DOHH2 (cell line): ENCODE measurements around the gene IFI27L1.

Source experiments
- H3F3A ChIP-seq: fragments of 200-600 bp; sonication (generic), shearing (Covaris generic); 2 replicates; pipeline ENCODE4 v1.6.0; 2016; ENCODE audit warnings: antibody characterized with exemption, mild to moderate bottlenecking; ENCODE audit not compliant: control insufficient read depth, insufficient read depth
- H3K27ac ChIP-seq: fragments of 200-600 bp; sonication (generic); 2 replicates; pipeline ENCODE4 v1.5.1; 2014; ENCODE audit warnings: low read depth, mild to moderate bottlenecking, low read length, moderate library complexity
- H3K27me3 ChIP-seq: fragments of 200-600 bp; sonication (generic); 2 replicates; pipeline ENCODE4 v1.6.1; 2014; ENCODE audit warnings: mild to moderate bottlenecking, low read length, mixed read lengths; ENCODE audit not compliant: control insufficient read depth
- H3K36me3 ChIP-seq: fragments of 200-600 bp; sonication (generic); 2 replicates; pipeline ENCODE4 v1.6.1; 2014; ENCODE audit warnings: mild to moderate bottlenecking, low read length, moderate library complexity, mixed read lengths; ENCODE audit not compliant: control insufficient read depth
- H3K4me1 ChIP-seq: fragments of 200-600 bp; sonication (generic); 2 replicates; pipeline ENCODE4 v1.6.1; 2014; ENCODE audit warnings: mild to moderate bottlenecking, low read length, mixed read lengths; ENCODE audit not compliant: control insufficient read depth
- H3K4me2 ChIP-seq: fragments of 200-600 bp; sonication (generic); 2 replicates; pipeline ENCODE4 v1.6.0; 2014; ENCODE audit warnings: mild to moderate bottlenecking, low read length, moderate library complexity
- H3K4me3 ChIP-seq: fragments of 200-600 bp; sonication (generic); 2 replicates; pipeline ENCODE4 v1.5.1; 2014; ENCODE audit warnings: mild to moderate bottlenecking, low read length, mixed read lengths
- H3K79me2 ChIP-seq: fragments of 200-600 bp; sonication (generic); 2 replicates; pipeline ENCODE4 v1.6.1; 2014; ENCODE audit warnings: mild to moderate bottlenecking, low read length, mixed read lengths; ENCODE audit not compliant: control insufficient read depth
- H3K9me2 ChIP-seq: fragments of 200-600 bp; sonication (generic); replicated peaks from 2 replicates; pipeline ENCODE4 v1.6.1; 2014; ENCODE audit warnings: mild to moderate bottlenecking, low read length, mixed read lengths; ENCODE audit not compliant: control insufficient read depth
- H3K9me3 ChIP-seq: fragments of 200-600 bp; sonication (generic); 2 replicates; pipeline ENCODE4 v1.6.1; 2014; ENCODE audit warnings: antibody characterized with exemption, low read length, mixed read lengths; ENCODE audit not compliant: control insufficient read depth, insufficient read depth
- H4K20me1 ChIP-seq: fragments of 200-600 bp; sonication (generic); 2 replicates; pipeline ENCODE4 v1.6.0; 2014; ENCODE audit warnings: low read depth, mild to moderate bottlenecking, antibody characterized with exemption, low read length, moderate library complexity; ENCODE audit not compliant: control insufficient read depth, insufficient read depth
- EZH2phosphoT487 ChIP-seq: fragments of 200-600 bp; sonication (generic); IDR thresholded peaks from 2 replicates; pipeline ENCODE4 v1.6.1; 2017; ENCODE audit warnings: borderline replicate concordance, mild to moderate bottlenecking, antibody characterized with exemption, low read length, moderate library complexity, mixed read lengths
- TF ChIP-seq, protein P1 (sequence below): fragments of 200-600 bp; sonication (generic); IDR thresholded peaks from one replicate; pipeline ENCODE4 v1.5.1; 2014; ENCODE audit warnings: antibody characterized with exemption, mild to moderate bottlenecking, low read depth, low read length; ENCODE audit not compliant: poor library complexity, severe bottlenecking

IFI27L1 gene

DNA sequence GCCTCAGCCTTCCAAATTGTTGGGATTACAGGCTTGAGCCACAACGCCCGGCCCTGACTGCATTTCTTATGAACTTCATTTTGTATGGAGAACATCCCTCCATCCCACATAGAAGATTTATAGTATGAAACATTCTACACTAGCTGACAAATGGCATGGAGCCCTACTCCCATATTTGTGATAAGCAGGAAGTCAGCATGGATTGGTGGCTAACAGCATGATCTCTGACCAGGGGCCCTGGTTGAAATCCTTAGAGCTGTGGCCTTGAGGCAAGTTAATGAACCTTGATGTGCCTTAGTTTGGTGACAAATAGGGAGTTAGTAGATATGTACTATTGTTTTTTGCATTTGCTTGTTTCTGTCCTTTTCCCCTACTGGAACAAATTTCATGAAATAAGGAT is 12.3 kb downstream of the IFI27L1 start:
- TF ChIP-seq EZH2phosphoT487: no peak
- TF ChIP-seq, protein P1, sequence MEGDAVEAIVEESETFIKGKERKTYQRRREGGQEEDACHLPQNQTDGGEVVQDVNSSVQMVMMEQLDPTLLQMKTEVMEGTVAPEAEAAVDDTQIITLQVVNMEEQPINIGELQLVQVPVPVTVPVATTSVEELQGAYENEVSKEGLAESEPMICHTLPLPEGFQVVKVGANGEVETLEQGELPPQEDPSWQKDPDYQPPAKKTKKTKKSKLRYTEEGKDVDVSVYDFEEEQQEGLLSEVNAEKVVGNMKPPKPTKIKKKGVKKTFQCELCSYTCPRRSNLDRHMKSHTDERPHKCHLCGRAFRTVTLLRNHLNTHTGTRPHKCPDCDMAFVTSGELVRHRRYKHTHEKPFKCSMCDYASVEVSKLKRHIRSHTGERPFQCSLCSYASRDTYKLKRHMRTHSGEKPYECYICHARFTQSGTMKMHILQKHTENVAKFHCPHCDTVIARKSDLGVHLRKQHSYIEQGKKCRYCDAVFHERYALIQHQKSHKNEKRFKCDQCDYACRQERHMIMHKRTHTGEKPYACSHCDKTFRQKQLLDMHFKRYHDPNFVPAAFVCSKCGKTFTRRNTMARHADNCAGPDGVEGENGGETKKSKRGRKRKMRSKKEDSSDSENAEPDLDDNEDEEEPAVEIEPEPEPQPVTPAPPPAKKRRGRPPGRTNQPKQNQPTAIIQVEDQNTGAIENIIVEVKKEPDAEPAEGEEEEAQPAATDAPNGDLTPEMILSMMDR: no peak

DNA sequence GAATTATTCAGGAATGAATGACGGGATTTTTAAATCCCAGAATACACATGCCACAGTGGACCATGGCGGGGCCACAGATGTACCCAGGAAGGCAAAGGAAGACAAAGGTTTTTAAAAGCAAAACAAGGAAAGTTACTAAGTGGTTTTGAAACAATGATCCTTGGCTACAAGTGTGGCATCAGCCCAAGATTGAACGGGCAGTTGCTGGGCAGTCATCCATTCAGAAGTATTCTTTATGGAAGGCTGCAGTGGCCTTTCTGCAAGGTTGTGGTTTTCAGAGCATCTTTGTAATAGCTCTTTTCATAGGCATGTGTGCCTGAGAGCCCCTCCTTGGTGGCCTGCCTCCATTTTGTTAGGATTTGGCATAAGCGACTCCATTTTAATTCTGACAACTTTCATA is 16.0 kb downstream of the IFI27L1 start:
- Histone ChIP-seq H3K27me3 (no peaks in the 10 kb centered on the region), H3K9me2 (no peaks in the 10 kb centered on the region), H3K36me3 (no peaks in the 10 kb centered on the region), H3K79me2 (no peaks in the 10 kb centered on the region), H3K9me3 (no peaks in the 10 kb centered on the region), H3K4me1 (no peaks in the 10 kb centered on the region), H3F3A (no peaks in the 10 kb centered on the region), H3K27ac (no peak overlapping the region), H3K4me3 (no peak overlapping the region), H4K20me1 (no peaks in the 10 kb centered on the region), H3K4me2 (no peak overlapping the region)
- TF ChIP-seq, protein P1: no peak
- TF ChIP-seq EZH2phosphoT487: no peak

More for the DNA sequence above, 12.3 kb downstream of the IFI27L1 start:
- H3K4me1 ChIP-seq: no peaks in the 10 kb centered on the region
- H3K27ac ChIP-seq: no peak overlapping the region
- no peaks in the 10 kb centered on the region for H3K27me3 ChIP-seq
- H3K4me3 ChIP-seq: no peak overlapping the region
- H4K20me1 ChIP-seq: no peaks in the 10 kb centered on the region
- H3K9me2 ChIP-seq: no peaks in the 10 kb centered on the region
- H3K79me2 ChIP-seq: no peaks in the 10 kb centered on the region
- no peaks in the 10 kb centered on the region for H3K9me3 ChIP-seq
- no peaks in the 10 kb centered on the region for H3K36me3 ChIP-seq
- no peak overlapping the region for H3K4me2 ChIP-seq
- no peaks in the 10 kb centered on the region for H3F3A ChIP-seq

DNA sequence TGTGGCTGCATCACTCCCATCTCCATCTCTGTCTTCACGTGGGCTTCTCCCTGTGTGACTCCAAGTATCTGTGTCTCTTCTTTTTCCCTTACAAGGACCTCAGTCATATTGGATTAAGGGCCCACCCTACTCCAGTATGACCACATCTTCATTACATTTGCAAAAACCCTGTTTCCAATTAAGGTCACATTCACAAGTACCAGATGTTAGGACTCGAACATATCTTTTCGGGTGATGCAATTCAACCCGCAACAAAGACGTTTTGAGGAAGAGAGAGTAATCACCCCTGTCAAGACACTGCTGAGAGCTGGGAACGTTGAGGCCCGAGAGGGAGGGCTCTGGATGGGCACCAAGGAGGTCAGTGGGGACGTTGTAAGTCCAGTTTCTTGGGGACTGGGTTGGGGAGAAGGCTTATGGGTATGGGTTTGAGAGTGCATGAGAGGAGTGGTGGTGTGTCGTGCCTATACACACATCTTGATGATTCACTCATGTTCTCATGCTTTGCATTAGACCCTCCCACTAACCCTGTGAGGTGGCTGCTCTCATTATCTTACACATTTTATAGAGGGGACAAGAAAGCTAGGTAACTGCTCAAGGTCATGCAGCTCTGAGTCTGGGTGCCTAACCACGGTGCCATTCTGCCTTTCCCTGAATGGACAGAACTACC is 17.3 kb downstream of the IFI27L1 start:
- Histone ChIP-seq H3K4me2 (no peak overlapping the region), H3K9me2 (no peaks in the 10 kb centered on the region), H3K4me3 (no peak overlapping the region), H3K4me1 (no peaks in the 10 kb centered on the region), H3K36me3 (no peaks in the 10 kb centered on the region), H4K20me1 (no peaks in the 10 kb centered on the region), H3K79me2 (no peaks in the 10 kb centered on the region), H3K9me3 (no peaks in the 10 kb centered on the region), H3K27ac (no peak overlapping the region), H3F3A (no peaks in the 10 kb centered on the region), H3K27me3 (no peaks in the 10 kb centered on the region)
- TF ChIP-seq, protein P1: no peak
- TF ChIP-seq EZH2phosphoT487: no peak
